GM18951 (cell line): Measurements from ENCODE around the gene CEP170.

Source experiments
- POLR2A ChIP-seq: IDR thresholded peaks from 4 replicates; pipeline ENCODE4 v1.6.1; 2011; ENCODE audit warnings: mild to moderate bottlenecking; ENCODE audit not compliant: insufficient read length, insufficient read depth; ENCODE audit errors: extremely low read depth
- in situ Hi-C: fragments of 300-500 bp; cut with MboI; formaldehyde crosslinking; loops from one replicate; pipeline ENCODE4 v1.12.0; 2022; ENCODE audit warnings: low sequenced_read_pairs, mixed read lengths, inconsistent platforms; ENCODE audit not compliant: unreplicated experiment

CEP170 gene

GRCh38 chr1:243273945-243274344 is 18.9 kb upstream of the CEP170 start:
- in situ Hi-C loops = no loop called here
- no peak for TF ChIP-seq POLR2A

- no peak for TF ChIP-seq POLR2A
- in situ Hi-C loops = no loop called here
Observed at GRCh38 chr1:243273506-243273905, 18.4 kb upstream of the CEP170 start.

GRCh38 chr1:243272401-243272800 is 17.3 kb upstream of the CEP170 start:
- no peak for TF ChIP-seq POLR2A
- in situ Hi-C loops = no loop called here

GRCh38 chr1:243271996-243272395 is 16.9 kb upstream of the CEP170 start:
- no peak for TF ChIP-seq POLR2A
- in situ Hi-C loops = no loop called here

- in situ Hi-C loops = no loop called here
- TF ChIP-seq POLR2A = no peak
Observed at GRCh38 chr1:243270097-243270864, 15.2 kb upstream of the CEP170 start.

- no peak for TF ChIP-seq POLR2A
- in situ Hi-C loops = no loop called here
Observed at GRCh38 chr1:243269461-243269801, 14.3 kb upstream of the CEP170 start.

GRCh38 chr1:243268751-243269460 is 13.8 kb upstream of the CEP170 start:
- in situ Hi-C loops = no loop called here
- TF ChIP-seq POLR2A = no peak

GRCh38 chr1:243267914-243268653 is 13.0 kb upstream of the CEP170 start:
- TF ChIP-seq POLR2A = no peak
- in situ Hi-C loops = no loop called here

GRCh38 chr1:243267471-243267880 is 12.4 kb upstream of the CEP170 start:
- TF ChIP-seq POLR2A = no peak
- in situ Hi-C loops = no loop called here

GRCh38 chr1:243266231-243266630 is 11.2 kb upstream of the CEP170 start:
- no peak for TF ChIP-seq POLR2A
- in situ Hi-C loops = no loop called here

GRCh38 chr1:243264717-243265116 is 9.6 kb upstream of the CEP170 start:
- in situ Hi-C loops = no loop called here
- no peak for TF ChIP-seq POLR2A

- in situ Hi-C loops = no loop called here
Observed at GRCh38 chr1:243261390-243261789, 6.3 kb upstream of the CEP170 start.

GRCh38 chr1:243260221-243260880 is 5.3 kb upstream of the CEP170 start:
- TF ChIP-seq POLR2A = no peak
- in situ Hi-C loops = no loop called here

More at GRCh38 chr1:243261390-243261789, 6.3 kb upstream of the CEP170 start:
- no peak for TF ChIP-seq POLR2A

GRCh38 chr1:243258731-243259130 is 3.6 kb upstream of the CEP170 start:
- no peak for TF ChIP-seq POLR2A
- in situ Hi-C loops = no loop called here

- in situ Hi-C loops = no loop called here
- TF ChIP-seq POLR2A = no peak
Observed at GRCh38 chr1:243257189-243257588, 2.1 kb upstream of the CEP170 start.
